ENCODE measurements around the gene MAP2K4. TPM values are rescaled to one million over a fixed set of nuclear protein-coding genes. Genes with fewer than 3 reads are reported as not detected.
A peak's percentile ranks its signal among the peaks of the same experiment; 100 is the strongest.

Gene MAP2K4
- total and polyA plus RNA-seq, 2 of the 4 experiments (the other 2 are of a cell fraction): 14.5 to 32.6 TPM

DNA sequence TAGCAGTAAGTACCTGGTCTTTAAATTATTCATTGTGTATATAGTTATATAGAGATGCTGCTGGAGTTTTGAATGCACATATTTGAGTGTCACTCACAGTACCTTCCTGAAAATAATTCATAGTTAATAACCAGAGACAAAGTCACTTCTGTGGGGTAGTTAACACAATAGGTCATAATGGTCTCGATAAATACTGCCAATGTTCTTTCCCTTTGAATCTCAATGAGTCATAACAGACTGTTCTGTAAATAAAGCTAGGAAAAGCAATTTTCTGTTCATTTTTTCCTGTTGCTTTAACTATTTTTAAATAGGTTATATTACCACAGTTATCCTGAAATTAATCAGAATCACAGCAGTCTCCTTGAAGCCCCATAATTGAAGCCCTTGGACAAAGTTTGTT lies 87.2 kb downstream of the MAP2K4 start:
- in situ Hi-C loops (cut with MboI; ENCODE audit: low sequenced_read_pairs): no loop called here
- H3K9ac ChIP-seq (ENCODE audit: low read depth, low read length): no peak overlapping the region
- H3K56ac ChIP-seq (ENCODE audit: extremely low read depth, insufficient read depth, low read length): no peak overlapping the region
- ATAC-seq (ENCODE audit: low read depth) (peak; percentile 71; the same call in 1 of the 2 replicates), DNase-seq (peak; percentile 56)
- no peak overlapping the region for H4K91ac ChIP-seq (ENCODE audit: insufficient read depth, low read depth, low read length)
- ChIA-PET CTCF (no interaction called here), POLR2A (ENCODE audit: unreplicated experiment) (no interaction called here)
- H3K4me2 ChIP-seq (ENCODE audit: low read depth, low read length): no peak overlapping the region
- dilution Hi-C loops (cut with HindIII; ENCODE audit: low sequenced_read_pairs, unreplicated experiment): no loop called here
- H4K8ac ChIP-seq (ENCODE audit: low read depth in 2 of 2, low read length in 2 of 2): no peak overlapping the region
- no peaks in the 10 kb centered on the region for H3K27me3 ChIP-seq (ENCODE audit: control insufficient read depth, insufficient read depth, low read length)
- no peak overlapping the region for H3K27ac ChIP-seq (ENCODE audit: insufficient read depth, low read length)
- no peak overlapping the region for H4K5ac ChIP-seq (ENCODE audit: low read depth, low read length)
- peaks cover 5% of the 10 kb centered on the region for H3K9me1 ChIP-seq (ENCODE audit: insufficient read depth, low read length)
- H3K79me1 ChIP-seq (ENCODE audit: low read depth in 1 of 2, low read length in 2 of 2): peaks cover 14 to 27% of the 10 kb centered on the region in 2 experiments; a peak in 3 of 4 replicates
- H2BK20ac ChIP-seq (ENCODE audit: low read depth, low read length): no peak overlapping the region
- peak overlapping the region; percentile 19 for H2BK5ac ChIP-seq (ENCODE audit: low read depth, low read length, poor library complexity, severe bottlenecking)
- no peaks in the 10 kb centered on the region for H4K20me1 ChIP-seq (ENCODE audit: insufficient read depth, low read length)
- no peak overlapping the region for H2AK5ac ChIP-seq (ENCODE audit: low read depth, low read length)
- no peak overlapping the region for H3K14ac ChIP-seq (replicated peaks; ENCODE audit: low read depth, low read length)
- TF ChIP-seq FOS (IDR thresholded peaks at IDR 0.05; ENCODE audit: low read depth, low read length): peak; percentile 61
- no peak for TF ChIP-seq RCOR1 (IDR thresholded peaks at IDR 0.05; ENCODE audit: insufficient replicate concordance, low read length)
- H3K18ac ChIP-seq (ENCODE audit: low read depth, low read length): no peak overlapping the region
- BruUV-seq (replicated peaks): no TSS peak
- no CpG with 5 or more reads among the region's 1 CpG for WGBS, 2 experiments (ENCODE audit: extremely low coverage in 2 of 2, insufficient read length in 1 of 2)
- no peak overlapping the region for H2AK9ac ChIP-seq (replicated peaks; ENCODE audit: low read depth, low read length, poor library complexity)
- no peak overlapping the region for H3K4me3 ChIP-seq (ENCODE audit: insufficient read depth, low read depth, low read length)
- H3K4me1 ChIP-seq (ENCODE audit: control insufficient read depth, insufficient read depth, low read length): peaks cover 5% of the 10 kb centered on the region
- H3K23ac ChIP-seq (ENCODE audit: low read depth, low read length): no peak overlapping the region
- H2AFZ ChIP-seq (replicated peaks; ENCODE audit: low read length, poor library complexity): no peak overlapping the region
- no peak overlapping the region for H3K4ac ChIP-seq (ENCODE audit: low read depth, low read length)
- no peak overlapping the region for H2BK120ac ChIP-seq (ENCODE audit: low read depth, low read length)
- peaks cover 7% of the 10 kb centered on the region for H3K36me3 ChIP-seq (ENCODE audit: control insufficient read depth, insufficient read depth, low read length)
- H3K9me3 ChIP-seq (ENCODE audit: control insufficient read depth, insufficient read depth, low read length): no peaks in the 10 kb centered on the region
- intact Hi-C loops (cut with micrococcal nuclease): loop anchor here (2.0 to 5.0 kb wide), 2 partner anchors 66 to 87 kb away; partner anchors contain the start of gene MAP2K4
- H2BK15ac ChIP-seq (ENCODE audit: low read depth, low read length): no peak overlapping the region

All from IMR-90 (cell line).